ENCODE data around the gene CELA3B. TPM values are rescaled to one million over a fixed set of nuclear protein-coding genes. Genes with fewer than 3 reads are reported as not detected.
"Not testable (repeated sequence)": the region's sequence is repeated elsewhere in the genome, so short reads cannot be mapped to it uniquely, and the experiment has no call there.

Gene CELA3B
- total RNA-seq, 3 donors from 2014 or later (not counting 1 experiment from before 2014, with no cell fraction given): not detected

- intact Hi-C loops (cut with micrococcal nuclease): loop anchor here (5.0 kb wide), 1 partner anchor 454 kb away; the partner anchor contains the start of gene ALPL
- peaks cover 9% of the 10 kb centered on the region for H3K4me1 ChIP-seq (ENCODE audit: control insufficient read depth, insufficient read depth, low read length)
- H3K27me3 Mint-ChIP-seq (ENCODE audit: low read depth in 2 of 2): peaks cover 6 to 7% of the 10 kb centered on the region in 2 donors
- no peaks in the 10 kb centered on the region for H3K36me3 ChIP-seq (ENCODE audit: control insufficient read depth, insufficient read depth, low read length)
- no peak overlapping the region for H3K4me3 Mint-ChIP-seq
- ATAC-seq (no peak), DNase-seq (no peak)
- H3K9me3 ChIP-seq (ENCODE audit: control insufficient read depth, insufficient read depth, low read length): no peaks in the 10 kb centered on the region
- no peak overlapping the region for H3K27ac ChIP-seq (ENCODE audit: low read length)
- no peaks in the 10 kb centered on the region for H3K27me3 ChIP-seq (ENCODE audit: control insufficient read depth, insufficient read depth, low read length)
- TF ChIP-seq CTCF (IDR thresholded peaks at IDR 0.05): no peak
- H3K4me1 Mint-ChIP-seq: peaks cover 5 to 10% of the 10 kb centered on the region in 2 donors
- H3K9me3 Mint-ChIP-seq: no peaks in the 10 kb centered on the region
- 72% methylated on average over 2 of the region's 2 CpGs for WGBS (ENCODE audit: insufficient coverage)
- no peak overlapping the region for H3K4me3 ChIP-seq (ENCODE audit: low read length)
- H3K27ac Mint-ChIP-seq: no peak overlapping the region
- H3K36me3 Mint-ChIP-seq: no peaks in the 10 kb centered on the region
These were observed 15.0 kb upstream of the CELA3B start for GRCh38 chr1:21961799-21962198.

GRCh38 chr1:21963477-21964217 lies 13.2 kb upstream of the CELA3B start:
- peaks cover 4 to 5% of the 10 kb centered on the region in 2 donors for H3K4me1 Mint-ChIP-seq
- peak; percentile 88 for TF ChIP-seq CTCF (IDR thresholded peaks at IDR 0.05)
- peak; percentile 79 to 93 (median 91) for ATAC-seq
- Histone ChIP-seq H3K36me3 (ENCODE audit: control insufficient read depth, insufficient read depth, low read length) (no peaks in the 10 kb centered on the region), H3K9me3 (ENCODE audit: control insufficient read depth, insufficient read depth, low read length) (no peaks in the 10 kb centered on the region), H3K4me3 (ENCODE audit: low read length) (no peak overlapping the region), H3K27me3 (ENCODE audit: control insufficient read depth, insufficient read depth, low read length) (no peaks in the 10 kb centered on the region), H3K27ac (ENCODE audit: low read length) (no peak overlapping the region), H3K4me1 (ENCODE audit: control insufficient read depth, insufficient read depth, low read length) (no peaks in the 10 kb centered on the region)
- WGBS (ENCODE audit: insufficient coverage): 56% methylated on average over 11 of the region's 11 CpGs
- peak; percentile 70 to 86 for DNase-seq
- peaks cover 3 to 6% of the 10 kb centered on the region in 2 donors for H3K27me3 Mint-ChIP-seq (ENCODE audit: low read depth in 2 of 2)
- no peaks in the 10 kb centered on the region for H3K9me3 Mint-ChIP-seq
- no peaks in the 10 kb centered on the region for H3K36me3 Mint-ChIP-seq
- intact Hi-C loops (cut with micrococcal nuclease): loop anchor here (1.0 to 5.0 kb wide), 2 partner anchors 260 to 456 kb away; partner anchors contain the start of gene ALPL
- no peak overlapping the region for H3K4me3 Mint-ChIP-seq
- no peak overlapping the region for H3K27ac Mint-ChIP-seq

- peaks cover 4 to 5% of the 10 kb centered on the region in 2 donors for H3K4me1 Mint-ChIP-seq
- intact Hi-C loops (cut with micrococcal nuclease): no loop called here
- TF ChIP-seq CTCF (IDR thresholded peaks at IDR 0.05): no peak
- H3K27me3 Mint-ChIP-seq (ENCODE audit: low read depth in 2 of 2): peaks cover 3 to 6% of the 10 kb centered on the region in 2 donors
- DNase-seq (no peak), ATAC-seq (no peak)
- Histone ChIP-seq H3K36me3 (ENCODE audit: control insufficient read depth, insufficient read depth, low read length) (no peaks in the 10 kb centered on the region), H3K27ac (ENCODE audit: low read length) (no peak overlapping the region), H3K4me1 (ENCODE audit: control insufficient read depth, insufficient read depth, low read length) (no peaks in the 10 kb centered on the region), H3K27me3 (ENCODE audit: control insufficient read depth, insufficient read depth, low read length) (no peaks in the 10 kb centered on the region), H3K4me3 (ENCODE audit: low read length) (no peak overlapping the region), H3K9me3 (ENCODE audit: control insufficient read depth, insufficient read depth, low read length) (no peaks in the 10 kb centered on the region)
- 92% methylated on average over 15 of the region's 15 CpGs for WGBS (ENCODE audit: insufficient coverage)
- no peak overlapping the region for H3K27ac Mint-ChIP-seq
- H3K4me3 Mint-ChIP-seq: no peak overlapping the region
- no peaks in the 10 kb centered on the region for H3K36me3 Mint-ChIP-seq
- H3K9me3 Mint-ChIP-seq: no peaks in the 10 kb centered on the region
These were observed 10.4 kb upstream of the CELA3B start for GRCh38 chr1:21966247-21967000.

- intact Hi-C loops (cut with micrococcal nuclease); DNase-seq; H3K27me3 ChIP-seq (ENCODE audit: control insufficient read depth, insufficient read depth, low read length); H3K4me3 Mint-ChIP-seq; H3K9me3 ChIP-seq (ENCODE audit: control insufficient read depth, insufficient read depth, low read length); H3K4me1 ChIP-seq (ENCODE audit: control insufficient read depth, insufficient read depth, low read length); H3K27me3 Mint-ChIP-seq (ENCODE audit: low read depth in 2 of 2); H3K27ac ChIP-seq (ENCODE audit: low read length); ATAC-seq; H3K4me3 ChIP-seq (ENCODE audit: low read length); H3K36me3 Mint-ChIP-seq; H3K9me3 Mint-ChIP-seq; H3K36me3 ChIP-seq (ENCODE audit: control insufficient read depth, insufficient read depth, low read length); H3K27ac Mint-ChIP-seq; H3K4me1 Mint-ChIP-seq: not testable (repeated sequence)
- WGBS (ENCODE audit: insufficient coverage): 74% methylated on average over 4 of the region's 6 CpGs
These were observed 9.6 kb upstream of the CELA3B start for GRCh38 chr1:21967216-21967615.

GRCh38 chr1:21969066-21969465 lies 7.8 kb upstream of the CELA3B start:
- WGBS (ENCODE audit: insufficient coverage): 74% methylated on average over 5 of the region's 5 CpGs
- intact Hi-C loops (cut with micrococcal nuclease); H3K36me3 ChIP-seq (ENCODE audit: control insufficient read depth, insufficient read depth, low read length); H3K9me3 ChIP-seq (ENCODE audit: control insufficient read depth, insufficient read depth, low read length); H3K27me3 ChIP-seq (ENCODE audit: control insufficient read depth, insufficient read depth, low read length); H3K27ac Mint-ChIP-seq; H3K4me1 ChIP-seq (ENCODE audit: control insufficient read depth, insufficient read depth, low read length); H3K27me3 Mint-ChIP-seq (ENCODE audit: low read depth in 2 of 2); H3K4me3 ChIP-seq (ENCODE audit: low read length); H3K4me1 Mint-ChIP-seq; H3K36me3 Mint-ChIP-seq; H3K9me3 Mint-ChIP-seq; H3K27ac ChIP-seq (ENCODE audit: low read length); H3K4me3 Mint-ChIP-seq; DNase-seq; ATAC-seq: not testable (repeated sequence)
